Calu3 (cell line): ENCODE measurements around the gene KLC1. TPM values are rescaled to one million over a fixed set of nuclear protein-coding genes. Genes with fewer than 3 reads are reported as not detected.
"Not testable (repeated sequence)": the region's sequence is repeated elsewhere in the genome, so short reads cannot be mapped to it uniquely, and the experiment has no call there.

ENCODE experiments used
- BruUV-seq: library from RNA; stranded (reverse); fragments of 400-500 nt; replicated peaks from 2 replicates; lab custom pipeline; 2021; lab: Mats Ljungman, UMichigan
- CTCF ChIA-PET: fragments of 300-600 bp; sonication (Branson Sonifier 250); formaldehyde crosslinking; loops from one replicate; lab custom pipeline; 2022; ENCODE audit warnings: antibody characterized with exemption; lab: Charles Lee
- DNase-seq: peaks from one replicate; pipeline ENCODE4 v3.0.0; 2022
- H3K27ac Mint-ChIP-seq: one replicate; pipeline ENCODE4 v1.8.0; 2022; ENCODE audit warnings: mixed read lengths; ENCODE audit not compliant: unreplicated experiment
- H3K27me3 Mint-ChIP-seq: one replicate; pipeline ENCODE4 v1.8.0; 2022; ENCODE audit warnings: mixed read lengths; ENCODE audit not compliant: unreplicated experiment
- H3K36me3 Mint-ChIP-seq: one replicate; pipeline ENCODE4 v1.8.0; 2022; ENCODE audit warnings: mild to moderate bottlenecking, moderate library complexity, mixed read lengths; ENCODE audit not compliant: insufficient read depth, unreplicated experiment
- H3K4me1 Mint-ChIP-seq: one replicate; pipeline ENCODE4 v1.8.0; 2022; ENCODE audit warnings: mild to moderate bottlenecking, low read depth, mixed read lengths; ENCODE audit not compliant: unreplicated experiment
- H3K4me3 Mint-ChIP-seq: one replicate; pipeline ENCODE4 v1.8.0; 2022; ENCODE audit warnings: mild to moderate bottlenecking, low read depth, moderate library complexity, mixed read lengths; ENCODE audit not compliant: unreplicated experiment
- H3K9me3 Mint-ChIP-seq: one replicate; pipeline ENCODE4 v1.8.0; 2022; ENCODE audit warnings: low read depth, mixed read lengths; ENCODE audit not compliant: unreplicated experiment
- intact Hi-C: fragments of 100-400 bp; cut with micrococcal nuclease; formaldehyde crosslinking; loops from one replicate; pipeline ENCODE4 v1.10.0; 2022; ENCODE audit not compliant: unreplicated experiment
- total RNA-seq: library from RNA; stranded (reverse); gene quantifications from 2 replicates; pipeline ENCODE4 v1.2.3, GENCODE V29; 2022
- TF ChIP-seq, protein P1 (sequence below): fragments of 200-600 bp; IDR thresholded peaks from one replicate; pipeline ENCODE4 v1.8.0; 2022; ENCODE audit warnings: antibody characterized with exemption; ENCODE audit not compliant: unreplicated experiment

Gene KLC1
- total RNA-seq, 1 experiment from 2014 or later: 124 TPM

- H3K27ac Mint-ChIP-seq: no peak overlapping the region
- no peak for DNase-seq
- CTCF ChIA-PET: interaction anchor here (0.9 kb wide), 1 partner anchor 10 kb away, joined by 3 read pairs; no protein-coding TSS in a partner anchor
- intact Hi-C loops: no loop called here
- H3K9me3 Mint-ChIP-seq: no peaks in the 10 kb centered on the region
- H3K36me3 Mint-ChIP-seq: peaks cover 9% of the 10 kb centered on the region
- H3K4me1 Mint-ChIP-seq: peaks cover 9% of the 10 kb centered on the region
- peaks cover 12% of the 10 kb centered on the region for H3K27me3 Mint-ChIP-seq
- BruUV-seq: no TSS peak
- TF ChIP-seq, protein P1, sequence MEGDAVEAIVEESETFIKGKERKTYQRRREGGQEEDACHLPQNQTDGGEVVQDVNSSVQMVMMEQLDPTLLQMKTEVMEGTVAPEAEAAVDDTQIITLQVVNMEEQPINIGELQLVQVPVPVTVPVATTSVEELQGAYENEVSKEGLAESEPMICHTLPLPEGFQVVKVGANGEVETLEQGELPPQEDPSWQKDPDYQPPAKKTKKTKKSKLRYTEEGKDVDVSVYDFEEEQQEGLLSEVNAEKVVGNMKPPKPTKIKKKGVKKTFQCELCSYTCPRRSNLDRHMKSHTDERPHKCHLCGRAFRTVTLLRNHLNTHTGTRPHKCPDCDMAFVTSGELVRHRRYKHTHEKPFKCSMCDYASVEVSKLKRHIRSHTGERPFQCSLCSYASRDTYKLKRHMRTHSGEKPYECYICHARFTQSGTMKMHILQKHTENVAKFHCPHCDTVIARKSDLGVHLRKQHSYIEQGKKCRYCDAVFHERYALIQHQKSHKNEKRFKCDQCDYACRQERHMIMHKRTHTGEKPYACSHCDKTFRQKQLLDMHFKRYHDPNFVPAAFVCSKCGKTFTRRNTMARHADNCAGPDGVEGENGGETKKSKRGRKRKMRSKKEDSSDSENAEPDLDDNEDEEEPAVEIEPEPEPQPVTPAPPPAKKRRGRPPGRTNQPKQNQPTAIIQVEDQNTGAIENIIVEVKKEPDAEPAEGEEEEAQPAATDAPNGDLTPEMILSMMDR: no peak
- H3K4me3 Mint-ChIP-seq: no peak overlapping the region
These were observed 24.4 kb upstream of the KLC1 start for GRCh38 chr14:103604620-103605019.

GRCh38 chr14:103606963-103607668, 21.9 kb upstream of the KLC1 start:
- TF ChIP-seq, protein P1: no peak

DNA sequence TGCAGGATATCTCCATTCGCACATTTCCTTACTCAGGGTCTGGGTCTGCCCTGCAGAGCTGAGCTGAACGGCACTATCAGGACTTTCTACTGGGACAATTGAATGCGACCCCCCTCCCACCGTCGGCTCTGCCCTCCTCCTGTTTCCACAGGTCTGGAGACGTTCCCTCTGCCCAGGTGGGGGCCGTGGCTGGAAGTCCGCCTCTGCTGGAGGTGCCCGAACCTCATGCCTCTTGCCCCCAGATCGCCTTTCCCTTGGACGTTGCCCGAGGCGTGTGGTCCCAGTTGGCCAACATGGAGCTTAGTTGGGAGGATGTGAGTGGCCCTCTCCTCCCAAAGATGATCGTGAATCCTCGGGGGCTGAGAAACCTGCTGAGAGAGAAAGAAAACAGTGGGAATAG, 21.2 kb upstream of the KLC1 start:
- Mint-ChIP-seq H3K4me1 (peaks cover 9% of the 10 kb centered on the region), H3K27ac (no peak overlapping the region), H3K4me3 (peak overlapping the region; percentile 40), H3K27me3 (peaks cover 12% of the 10 kb centered on the region), H3K9me3 (peaks cover 2% of the 10 kb centered on the region), H3K36me3 (peaks cover 18% of the 10 kb centered on the region)
- intact Hi-C loops: no loop called here
- TF ChIP-seq, protein P1: no peak
- DNase-seq: no peak
- no TSS peak for BruUV-seq
- CTCF ChIA-PET: interaction anchor here (1.3 kb wide), 1 partner anchor 14 kb away, joined by 4 read pairs; no protein-coding TSS in a partner anchor

More at GRCh38 chr14:103606963-103607668, 21.9 kb upstream of the KLC1 start:
- Mint-ChIP-seq H3K27ac (peak overlapping the region; percentile 16), H3K4me3 (peak overlapping the region; percentile 40), H3K27me3 (peaks cover 12% of the 10 kb centered on the region), H3K4me1 (peaks cover 9% of the 10 kb centered on the region), H3K36me3 (peaks cover 18% of the 10 kb centered on the region), H3K9me3 (peaks cover 2% of the 10 kb centered on the region)
- no TSS peak for BruUV-seq
- intact Hi-C loops: no loop called here
- peak; percentile 34 for DNase-seq
- CTCF ChIA-PET: interaction anchor here (1.3 kb wide), 1 partner anchor 13 kb away, joined by 4 read pairs; no protein-coding TSS in a partner anchor

DNA sequence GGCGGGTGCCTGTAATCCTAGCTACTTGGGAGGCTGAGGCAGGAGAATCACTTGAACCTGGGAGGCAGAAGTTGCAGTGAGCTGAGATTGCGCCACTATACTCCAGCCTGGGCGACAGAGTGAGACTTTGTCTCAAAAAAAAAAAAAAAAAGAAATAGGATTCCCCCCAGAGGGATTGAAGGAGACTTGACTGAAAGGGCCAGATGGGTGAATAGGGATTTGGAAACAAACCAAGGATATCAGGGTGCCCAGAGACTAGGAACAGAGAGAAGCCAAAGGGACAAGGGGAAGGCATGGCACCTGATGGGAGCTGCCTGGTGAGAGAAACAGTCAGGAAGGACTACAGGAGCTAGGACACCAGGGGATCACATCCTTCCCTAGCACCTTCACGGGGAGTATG, 19.9 kb upstream of the KLC1 start:
- Mint-ChIP-seq H3K27me3 (peaks cover 12% of the 10 kb centered on the region), H3K36me3 (peaks cover 18% of the 10 kb centered on the region)
- intact Hi-C loops, H3K9me3 Mint-ChIP-seq, H3K4me3 Mint-ChIP-seq, BruUV-seq, H3K4me1 Mint-ChIP-seq, DNase-seq, CTCF ChIA-PET, H3K27ac Mint-ChIP-seq: not testable (repeated sequence)

GRCh38 chr14:103611215-103611614, 17.8 kb upstream of the KLC1 start:
- H3K4me3 Mint-ChIP-seq: no peak overlapping the region
- H3K4me1 Mint-ChIP-seq: peaks cover 9% of the 10 kb centered on the region
- intact Hi-C loops: no loop called here
- peaks cover 18% of the 10 kb centered on the region for H3K36me3 Mint-ChIP-seq
- CTCF ChIA-PET: no interaction called here
- H3K27me3 Mint-ChIP-seq: peaks cover 12% of the 10 kb centered on the region
- no TSS peak for BruUV-seq
- no peak for DNase-seq
- TF ChIP-seq, protein P1: no peak
- no peak overlapping the region for H3K27ac Mint-ChIP-seq
- peaks cover 2% of the 10 kb centered on the region for H3K9me3 Mint-ChIP-seq
